ENCODE measurements around the gene SLC30A7.

GRCh38 chr1:101005871-101006270 lies 110.0 kb downstream of the SLC30A7 start:
- no peak for TF ChIP-seq POLR2A (IDR thresholded peaks at IDR 0.05)
- no peak for TF ChIP-seq CTCF (IDR thresholded peaks at IDR 0.05)

Measured in testis (tissue), 2 donors.